HepG2 (cell line): ENCODE measurements around the gene CARD8. TPM values are rescaled to one million over a fixed set of nuclear protein-coding genes. Genes with fewer than 3 reads are reported as not detected.
A peak's percentile ranks its signal among the peaks of the same experiment; 100 is the strongest.

Source experiments
- AFF4 ChIP-seq: sonication (generic); formaldehyde crosslinking; IDR thresholded peaks from 2 replicates; pipeline ENCODE4 v1.4.0; 2020; ENCODE audit warnings: missing genetic modification reagents
- BORCS8-MEF2B ChIP-seq: sonication (generic); formaldehyde crosslinking; IDR thresholded peaks from 2 replicates; pipeline ENCODE4 v1.8.0; 2022; ENCODE audit warnings: mild to moderate bottlenecking, missing genetic modification reagents
- CERS6 ChIP-seq: sonication (generic); formaldehyde crosslinking; IDR thresholded peaks from 2 replicates; pipeline ENCODE4 v1.5.0; 2020; ENCODE audit warnings: missing genetic modification reagents
- KLF12 ChIP-seq: sonication (generic); formaldehyde crosslinking; IDR thresholded peaks from 2 replicates; pipeline ENCODE4 v1.4.0; 2020; ENCODE audit warnings: missing genetic modification reagents, borderline replicate concordance
- PHF20 ChIP-seq: sonication (generic); formaldehyde crosslinking; IDR thresholded peaks from 2 replicates; pipeline ENCODE4 v1.5.0; 2020; ENCODE audit warnings: mild to moderate bottlenecking, missing genetic modification reagents
- PLRG1 ChIP-seq: fragments of 450-650 bp; conservative IDR thresholded peaks from 2 replicates; pipeline ENCODE4 v1.6.1; 2016
- SIX1 ChIP-seq: sonication (generic); formaldehyde crosslinking; IDR thresholded peaks from 2 replicates; pipeline ENCODE4 v1.4.0; 2020; ENCODE audit warnings: missing genetic modification reagents, borderline replicate concordance
- SMYD3 ChIP-seq: sonication (generic); formaldehyde crosslinking; IDR thresholded peaks from 2 replicates; pipeline ENCODE4 v1.8.1; 2023; ENCODE audit warnings: mild to moderate bottlenecking, missing genetic modification reagents
- SP4 ChIP-seq: sonication (generic); formaldehyde crosslinking; IDR thresholded peaks from 2 replicates; pipeline ENCODE4 v1.8.1; 2023; ENCODE audit warnings: mild to moderate bottlenecking, missing genetic modification reagents
- TBX3 ChIP-seq: fragments of 450-650 bp; IDR thresholded peaks from 2 replicates; pipeline ENCODE4 v1.6.1; 2017; ENCODE audit warnings: antibody characterized with exemption, mild to moderate bottlenecking, inconsistent platforms, borderline replicate concordance
- ZBTB2 ChIP-seq: sonication (generic); formaldehyde crosslinking; IDR thresholded peaks from 2 replicates; pipeline ENCODE4 v1.8.0; 2022; ENCODE audit warnings: low read depth, missing genetic modification reagents
- ZFP1 ChIP-seq: IDR thresholded peaks from 2 replicates; pipeline ENCODE4 v1.6.1; 2016
- ZNF121 ChIP-seq: sonication (generic); formaldehyde crosslinking; IDR thresholded peaks from 2 replicates; pipeline ENCODE4 v1.5.0; 2020; ENCODE audit warnings: mild to moderate bottlenecking, missing genetic modification reagents
- ZNF775 ChIP-seq: sonication (generic); formaldehyde crosslinking; IDR thresholded peaks from 2 replicates; pipeline ENCODE4 v1.4.0; 2020; ENCODE audit warnings: missing genetic modification reagents, mild to moderate bottlenecking, moderate library complexity, borderline replicate concordance
- polyA plus RNA-seq, 8 experiments: library from polyadenylated mRNA; depleted of rRNA in 3 of 8; stranded (reverse) in 7 of 8; unstranded in 1 of 8; fragments of >200 nt; fragmentation: Illumina TruSeq in 4 of 8; extraction: Trizol in 4 of 8; gene quantifications; 2 replicates each; pipeline versions ENCODE4 v1.2.1 to v1.2.3, GENCODE V29; 2011 to 2016; ENCODE audit warnings: low read depth in 4 of 8, missing spikeins in 1 of 8, mixed read lengths in 1 of 8; ENCODE audit not compliant: insufficient read depth in 1 of 8
- total RNA-seq, 5 experiments: library from RNA; depleted of rRNA; stranded (reverse); fragments of >200 nt; fragmentation: Illumina TruSeq; extraction: Trizol; gene quantifications; 2 replicates each; pipeline ENCODE4 v1.2.3, GENCODE V29; 2016; ENCODE audit warnings: low read depth in 1 of 5
- TF ChIP-seq, protein P1 (sequence below): sonication (generic); formaldehyde crosslinking; IDR thresholded peaks from 2 replicates; pipeline ENCODE4 v1.5.0; 2020; ENCODE audit warnings: missing genetic modification reagents
- TF ChIP-seq, protein P2 (sequence below), 2 experiments: IDR thresholded peaks; 2 replicates each; pipeline ENCODE4 v1.6.1; 2011 to 2012; ENCODE audit warnings: low read length in 2 of 2, borderline replicate concordance in 1 of 2, low read depth in 1 of 2, mild to moderate bottlenecking in 1 of 2, moderate library complexity in 1 of 2

Gene CARD8
- total and polyA plus RNA-seq, 2 of the 13 experiments (the other 11 are each of a cell fraction or from before 2014, with no cell fraction given): 15.0 to 19.2 TPM

- TF ChIP-seq ZNF775 (CRISPR knock-in tag) (0 out of 2 replicates have a peak, but pooled peaks have one; percentile 23), SP4 (CRISPR knock-in tag) (peak; percentile 97), PHF20 (CRISPR knock-in tag) (peak; percentile 71), CERS6 (CRISPR knock-in tag) (peak; percentile 65; the same call in 1 of the 2 replicates), PLRG1 (no peak), SIX1 (CRISPR knock-in tag) (no peak), AFF4 (no peak), SMYD3 (CRISPR knock-in tag) (no peak), ZNF121 (no peak), TBX3 (0 out of 2 replicates have a peak, but pooled peaks have one; percentile 30), BORCS8-MEF2B (peak; percentile 88; the same call in 1 of the 2 replicates), ZBTB2 (CRISPR knock-in tag) (peak; percentile 63), ZFP1 (CRISPR knock-in tag) (0 out of 2 replicates have a peak, but pooled peaks have one; percentile 41), KLF12 (CRISPR knock-in tag) (peak; percentile 57; the same call in 1 of the 2 replicates)
- TF ChIP-seq, protein P1, sequence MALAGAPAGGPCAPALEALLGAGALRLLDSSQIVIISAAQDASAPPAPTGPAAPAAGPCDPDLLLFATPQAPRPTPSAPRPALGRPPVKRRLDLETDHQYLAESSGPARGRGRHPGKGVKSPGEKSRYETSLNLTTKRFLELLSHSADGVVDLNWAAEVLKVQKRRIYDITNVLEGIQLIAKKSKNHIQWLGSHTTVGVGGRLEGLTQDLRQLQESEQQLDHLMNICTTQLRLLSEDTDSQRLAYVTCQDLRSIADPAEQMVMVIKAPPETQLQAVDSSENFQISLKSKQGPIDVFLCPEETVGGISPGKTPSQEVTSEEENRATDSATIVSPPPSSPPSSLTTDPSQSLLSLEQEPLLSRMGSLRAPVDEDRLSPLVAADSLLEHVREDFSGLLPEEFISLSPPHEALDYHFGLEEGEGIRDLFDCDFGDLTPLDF (CRISPR knock-in tag): peak; percentile 96
- TF ChIP-seq, protein P2, sequence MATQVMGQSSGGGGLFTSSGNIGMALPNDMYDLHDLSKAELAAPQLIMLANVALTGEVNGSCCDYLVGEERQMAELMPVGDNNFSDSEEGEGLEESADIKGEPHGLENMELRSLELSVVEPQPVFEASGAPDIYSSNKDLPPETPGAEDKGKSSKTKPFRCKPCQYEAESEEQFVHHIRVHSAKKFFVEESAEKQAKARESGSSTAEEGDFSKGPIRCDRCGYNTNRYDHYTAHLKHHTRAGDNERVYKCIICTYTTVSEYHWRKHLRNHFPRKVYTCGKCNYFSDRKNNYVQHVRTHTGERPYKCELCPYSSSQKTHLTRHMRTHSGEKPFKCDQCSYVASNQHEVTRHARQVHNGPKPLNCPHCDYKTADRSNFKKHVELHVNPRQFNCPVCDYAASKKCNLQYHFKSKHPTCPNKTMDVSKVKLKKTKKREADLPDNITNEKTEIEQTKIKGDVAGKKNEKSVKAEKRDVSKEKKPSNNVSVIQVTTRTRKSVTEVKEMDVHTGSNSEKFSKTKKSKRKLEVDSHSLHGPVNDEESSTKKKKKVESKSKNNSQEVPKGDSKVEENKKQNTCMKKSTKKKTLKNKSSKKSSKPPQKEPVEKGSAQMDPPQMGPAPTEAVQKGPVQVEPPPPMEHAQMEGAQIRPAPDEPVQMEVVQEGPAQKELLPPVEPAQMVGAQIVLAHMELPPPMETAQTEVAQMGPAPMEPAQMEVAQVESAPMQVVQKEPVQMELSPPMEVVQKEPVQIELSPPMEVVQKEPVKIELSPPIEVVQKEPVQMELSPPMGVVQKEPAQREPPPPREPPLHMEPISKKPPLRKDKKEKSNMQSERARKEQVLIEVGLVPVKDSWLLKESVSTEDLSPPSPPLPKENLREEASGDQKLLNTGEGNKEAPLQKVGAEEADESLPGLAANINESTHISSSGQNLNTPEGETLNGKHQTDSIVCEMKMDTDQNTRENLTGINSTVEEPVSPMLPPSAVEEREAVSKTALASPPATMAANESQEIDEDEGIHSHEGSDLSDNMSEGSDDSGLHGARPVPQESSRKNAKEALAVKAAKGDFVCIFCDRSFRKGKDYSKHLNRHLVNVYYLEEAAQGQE (IDR thresholded peaks at IDR 0.05; ENCODE audit: borderline replicate concordance in 1 of 2, low read depth in 1 of 2, low read length in 2 of 2): peak in 1 of 2 experiments; percentile 45; a peak in 1 of 4 replicates
These were observed 85.5 kb downstream of the CARD8 start, which contains the start of the genes LIG1 and ZSWIM9 (continued) for GRCh38 chr19:48169939-48170803.
